Inflammatory macrophage treated with lipopolysaccharide for 1 hour (primary cell): ENCODE data around the gene STRADB.
"Not testable (repeated sequence)": the region's sequence is repeated elsewhere in the genome, so short reads cannot be mapped to it uniquely, and the experiment has no call there.

Experiments used
- DNase-seq, 2 donors: peaks; one replicate each; pipeline ENCODE4 v3.0.0-alpha.2; 2020 to 2022

The STRADB gene

DNA sequence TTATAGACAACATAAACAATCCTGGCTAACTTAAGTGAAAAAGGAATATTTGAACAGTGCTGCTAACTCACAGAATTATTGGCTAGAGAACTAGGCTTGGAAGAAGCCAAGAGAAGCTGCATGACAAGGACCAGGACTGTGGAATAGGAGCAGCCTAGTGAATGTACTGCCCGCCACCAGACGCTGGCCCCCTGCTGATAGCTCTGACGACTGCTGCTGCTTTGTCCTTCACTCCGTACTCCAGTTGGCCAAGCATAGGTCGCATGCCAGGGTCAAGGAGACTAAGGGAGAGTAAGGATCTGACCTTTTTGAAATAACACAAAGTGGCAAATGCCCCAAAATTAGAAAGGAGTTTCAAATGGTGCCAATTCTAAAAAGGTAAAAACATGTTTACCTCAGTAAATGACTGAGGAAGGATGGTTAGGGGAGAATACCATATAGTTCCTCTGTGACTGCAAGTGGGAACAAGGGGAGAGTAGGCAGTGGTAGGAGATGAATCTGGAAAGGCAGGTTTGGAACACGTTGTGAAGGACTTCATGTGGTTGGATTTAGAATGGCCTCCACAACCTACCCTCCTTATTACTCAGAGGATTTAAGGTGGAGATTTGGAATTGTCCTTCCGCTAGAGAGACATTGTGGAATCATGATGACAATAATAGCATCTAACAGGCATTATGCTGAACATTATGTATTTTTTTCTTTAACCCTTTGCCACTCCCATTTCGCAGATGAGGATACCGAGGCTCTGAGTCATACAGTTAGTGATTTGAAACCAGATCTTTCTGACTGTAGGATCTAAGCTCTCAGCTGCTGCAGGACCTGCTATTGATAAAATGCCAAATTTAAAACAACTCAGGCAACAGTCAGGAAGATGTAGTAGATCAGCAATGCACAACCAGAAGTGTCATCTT lies 19.5 kb downstream of the STRADB start:
- DNase-seq, result no peak

DNA sequence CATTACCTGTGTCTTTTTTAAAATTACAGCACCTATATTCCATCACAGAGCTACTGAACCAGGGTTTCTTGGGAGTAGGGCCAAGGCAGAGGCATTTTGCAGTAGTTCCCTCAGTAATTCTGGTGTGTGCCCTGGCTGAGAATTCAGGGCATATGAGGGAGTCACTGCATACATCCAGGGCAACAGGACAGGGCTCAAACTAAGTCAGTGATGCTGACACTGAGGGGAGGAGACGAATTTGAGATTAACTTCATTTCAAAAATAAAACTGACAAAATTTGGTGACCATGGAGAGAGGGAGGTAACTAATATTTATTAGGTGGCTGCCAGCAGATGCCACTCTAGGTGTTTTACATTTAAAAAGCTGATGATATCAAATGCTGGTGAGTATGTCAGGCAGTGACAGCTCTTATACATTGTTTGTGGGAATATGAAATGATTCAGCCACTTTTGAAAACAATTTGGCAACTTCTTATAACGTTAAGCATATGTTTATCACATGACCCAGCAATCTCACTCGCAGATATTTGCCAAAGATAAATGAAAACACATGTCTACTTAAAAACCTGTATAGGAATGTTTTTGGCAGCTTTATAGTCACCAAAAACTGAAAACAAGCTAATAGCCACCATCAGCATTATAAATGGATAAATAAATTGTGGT lies 20.3 kb downstream of the STRADB start:
- DNase-seq, result no peak

DNA sequence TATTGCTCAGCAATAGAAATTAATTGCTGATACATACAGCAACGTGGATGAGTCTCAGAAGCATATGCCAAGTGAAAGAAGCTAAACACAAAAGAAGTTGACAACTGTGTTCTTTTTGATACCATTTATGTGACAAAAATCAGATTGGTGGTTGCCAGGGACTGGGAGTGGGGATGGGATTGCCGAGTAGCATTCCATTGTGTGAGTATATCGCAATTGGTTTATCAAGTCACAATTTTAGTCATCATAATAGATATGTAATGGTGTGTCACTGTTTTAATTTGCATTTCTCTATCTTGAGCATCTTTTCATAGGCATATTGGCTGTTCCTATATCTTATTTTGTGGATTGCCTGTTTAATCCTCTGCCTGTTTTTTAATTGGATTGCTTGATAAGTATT lies 20.9 kb downstream of the STRADB start:
- no peak for DNase-seq

DNA sequence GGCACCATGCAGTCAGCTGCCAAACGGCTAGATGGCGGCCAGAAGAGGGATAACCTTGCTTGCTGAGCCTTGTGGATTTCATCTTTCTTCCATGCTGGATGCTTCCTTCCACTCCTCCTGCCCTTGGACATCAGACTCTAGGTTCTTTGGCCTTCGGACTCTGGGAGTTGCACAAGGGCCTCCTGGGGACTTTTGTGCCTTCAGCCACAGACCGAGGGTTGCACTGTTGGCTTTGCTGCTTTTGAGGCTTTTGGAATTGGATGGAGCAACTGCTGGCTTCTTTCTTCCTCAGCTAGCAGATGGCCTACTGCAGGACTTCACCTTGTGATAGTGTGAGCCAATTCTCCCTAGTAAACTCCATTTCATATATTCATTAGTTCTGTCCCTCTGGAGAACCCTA lies 31.0 kb downstream of the STRADB start:
- no peak for DNase-seq

DNA sequence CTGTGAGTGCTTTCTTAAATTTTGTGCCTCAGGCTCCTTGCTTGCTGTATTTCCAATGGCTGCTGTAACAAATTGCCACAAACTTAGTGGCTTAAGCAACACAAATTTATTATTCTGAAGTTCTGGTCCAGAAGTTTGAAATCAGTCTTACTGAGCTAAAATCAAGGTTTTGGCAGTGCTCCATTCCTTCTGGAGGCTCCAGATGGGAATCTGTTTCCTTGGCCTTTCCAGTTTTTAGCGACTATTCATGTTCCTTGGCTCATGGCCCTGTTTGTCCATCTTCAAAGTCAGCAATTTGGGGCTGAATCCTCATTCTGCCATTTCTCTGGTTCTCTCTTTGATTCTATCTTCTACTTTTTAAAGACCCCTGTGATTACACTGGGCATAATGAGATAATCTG lies 31.8 kb downstream of the STRADB start:
- DNase-seq, result no peak

DNA sequence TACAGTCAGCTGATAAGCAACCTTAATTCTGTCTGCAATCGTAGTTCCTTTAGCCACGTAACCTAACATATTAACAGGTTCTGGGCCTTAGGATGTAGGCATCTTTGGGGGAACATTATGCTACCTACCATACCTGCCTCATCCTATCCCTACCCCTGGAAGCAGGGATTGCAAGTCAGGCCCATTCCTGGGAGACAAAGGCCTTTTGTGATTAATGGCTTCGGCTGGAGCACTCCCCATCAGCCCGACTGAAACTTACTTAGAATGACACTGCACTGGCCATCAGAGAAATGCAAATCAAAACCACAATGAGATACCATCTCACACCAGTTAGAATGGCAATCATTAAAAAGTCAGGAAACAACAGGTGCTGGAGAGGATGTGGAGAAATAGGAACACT lies 32.2 kb downstream of the STRADB start:
- DNase-seq, result not testable (repeated sequence)

DNA sequence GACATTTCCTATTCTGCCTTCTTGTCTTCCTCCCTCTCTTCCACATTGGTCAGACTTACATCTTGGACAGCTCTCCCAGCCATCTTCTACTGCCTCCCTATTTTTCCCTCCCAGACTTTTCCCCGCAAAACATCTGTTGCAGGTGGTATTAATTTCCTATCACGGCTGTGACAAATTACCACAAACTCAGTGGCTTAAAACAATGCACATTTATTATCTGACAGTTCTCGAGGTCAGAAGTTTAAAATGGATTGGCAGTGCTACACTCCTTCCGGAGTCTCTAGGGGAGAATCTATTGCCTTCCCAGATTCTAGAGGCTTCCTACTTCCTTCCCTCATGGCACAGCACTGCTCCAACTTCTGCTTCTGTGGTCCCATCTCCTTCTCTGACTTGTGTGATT lies 33.3 kb downstream of the STRADB start:
- DNase-seq, result no peak

DNA sequence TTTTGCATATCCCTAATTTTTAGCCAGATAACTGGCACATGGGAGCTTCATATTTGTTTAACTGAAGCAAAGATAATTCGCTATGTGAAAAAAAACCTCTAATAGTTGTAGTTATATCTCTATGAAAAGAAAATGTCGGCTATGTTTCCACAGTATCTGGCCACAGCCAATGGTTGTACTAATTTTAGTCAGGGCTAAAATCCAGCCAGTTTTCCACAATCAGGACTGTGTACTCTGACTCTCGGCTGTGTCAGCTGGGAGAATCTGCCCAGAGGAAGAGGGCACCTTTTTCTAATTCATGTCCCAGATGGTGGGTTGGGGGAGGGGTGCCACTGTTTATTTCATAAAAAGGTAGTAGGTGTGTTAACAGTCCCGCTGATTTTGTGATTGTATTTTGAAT lies 38.8 kb downstream of the STRADB start:
- no peak for DNase-seq

DNA sequence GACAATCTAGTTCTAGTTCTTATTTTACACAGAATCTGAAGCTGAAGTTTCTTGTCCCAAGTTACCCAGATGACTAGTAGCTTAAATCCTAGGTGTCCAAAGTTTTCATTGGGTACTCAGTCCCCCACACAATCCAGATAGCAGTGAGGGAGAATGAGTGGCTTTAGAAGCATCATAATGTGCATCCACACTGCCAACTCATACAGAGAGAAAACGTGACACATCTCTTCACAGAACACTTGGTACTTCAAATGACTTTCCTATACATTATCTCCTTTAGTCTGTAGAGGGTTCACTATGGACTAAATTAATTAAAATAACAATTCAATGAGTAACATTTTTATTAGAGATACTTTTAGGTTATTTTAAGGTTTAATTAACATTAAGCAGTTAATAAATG lies 45.2 kb downstream of the STRADB start:
- no peak for DNase-seq

DNA sequence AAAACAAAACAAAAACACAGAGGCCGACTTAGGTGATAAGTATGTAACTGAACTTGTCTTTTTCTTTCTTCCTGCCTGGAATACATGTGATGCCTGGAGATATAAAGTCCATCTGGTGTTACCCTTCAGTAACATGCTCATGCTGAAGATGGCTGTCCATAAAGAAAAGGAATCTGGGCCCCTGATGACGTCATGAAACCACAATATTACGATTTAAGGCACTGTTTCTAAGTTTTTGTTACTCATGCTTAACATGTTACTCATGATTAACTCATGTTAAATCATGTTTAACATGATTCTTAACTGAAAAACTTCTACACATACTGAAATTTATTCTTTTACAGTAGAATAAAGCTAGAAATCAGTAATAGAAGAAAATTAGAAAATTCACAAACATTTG lies 49.0 kb downstream of the STRADB start:
- peak in 1 of 2 donors; percentile 13 for DNase-seq

DNA sequence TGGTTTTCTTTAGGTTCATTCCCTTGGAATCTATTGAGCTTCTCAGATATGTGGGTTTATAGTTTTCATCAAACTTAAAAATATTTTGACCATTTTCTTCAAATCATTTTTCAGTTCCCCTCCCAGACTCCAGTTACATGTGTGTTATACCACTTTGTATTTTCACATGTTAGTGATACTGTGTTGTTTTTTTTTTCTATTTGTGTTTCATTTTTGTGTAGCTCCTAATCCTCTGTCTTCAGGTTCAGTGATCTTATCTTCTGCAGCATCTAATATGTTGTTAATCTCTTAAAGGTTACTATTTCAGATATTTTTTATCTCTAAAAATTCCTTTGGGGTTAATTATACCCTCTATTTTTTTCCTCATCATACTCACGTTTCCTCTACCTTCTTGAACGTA lies 51.2 kb downstream of the STRADB start:
- DNase-seq, result no peak

DNA sequence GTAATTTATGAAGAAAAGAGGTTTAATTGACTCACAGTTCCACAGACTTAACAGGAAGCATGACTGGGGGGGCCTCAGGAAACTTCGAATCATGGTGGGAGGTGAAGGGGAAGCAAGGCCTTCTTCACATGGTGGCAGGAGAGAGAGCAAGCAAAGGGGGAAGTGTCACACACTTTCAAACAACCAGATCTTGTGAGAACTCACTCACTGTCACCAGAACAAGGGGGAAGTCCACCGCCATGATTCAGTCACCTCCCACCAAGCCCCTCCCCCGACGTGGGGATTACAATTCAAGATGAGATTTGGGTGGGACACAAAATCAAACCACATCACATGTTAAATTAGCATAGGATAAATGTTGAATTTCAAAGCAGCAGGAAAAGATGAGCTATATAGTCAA lies 56.2 kb downstream of the STRADB start:
- peak; percentile 7 to 10 for DNase-seq

DNA sequence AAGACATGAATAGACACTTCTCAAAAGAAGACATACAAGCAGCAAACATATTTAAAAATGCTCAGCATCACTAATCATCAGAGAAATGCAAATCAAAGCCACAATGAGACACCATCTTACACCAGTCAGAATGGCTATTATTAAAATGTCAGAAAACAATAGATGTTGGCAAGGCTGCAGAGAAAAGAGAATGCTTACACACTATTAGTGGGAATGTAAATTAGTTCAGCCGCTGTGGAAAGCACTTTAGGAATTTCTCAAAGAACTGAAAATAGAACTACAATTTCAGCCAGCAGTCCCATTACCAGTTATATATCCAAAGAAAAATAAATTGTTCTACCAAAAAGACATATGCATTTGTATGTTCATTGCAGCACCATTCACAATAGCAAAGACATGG lies 61.7 kb downstream of the STRADB start:
- DNase-seq, result no peak

DNA sequence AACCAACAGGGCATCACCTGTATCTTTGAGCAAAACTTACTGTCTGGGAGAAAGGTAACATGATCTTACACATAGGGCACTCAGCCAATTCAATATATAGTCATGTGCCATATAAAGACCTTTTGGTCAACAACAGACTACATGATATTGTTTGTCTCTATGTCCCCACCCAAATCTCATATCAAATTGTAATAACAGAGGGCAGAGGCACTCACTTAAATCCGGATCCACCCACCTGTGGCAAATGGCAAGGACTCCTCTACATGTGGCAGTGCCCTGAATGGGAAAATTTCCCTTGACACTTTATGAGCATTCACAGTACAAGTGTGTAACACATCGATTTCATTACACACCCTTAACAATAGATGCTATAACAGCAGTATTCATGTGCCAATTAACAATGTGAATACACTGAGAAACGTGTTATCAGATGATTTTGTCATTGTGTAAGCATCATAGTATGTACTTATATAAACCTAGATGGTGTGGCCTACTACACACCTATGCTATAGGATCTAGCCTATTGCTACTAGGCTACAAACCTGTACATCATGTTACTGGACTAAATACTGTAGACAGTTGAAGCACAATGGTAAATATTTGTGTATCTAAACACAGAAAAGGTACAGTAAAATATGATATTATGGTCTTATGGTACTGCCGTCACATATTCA lies 64.2 kb downstream of the STRADB start:
- DNase-seq, result no peak

DNA sequence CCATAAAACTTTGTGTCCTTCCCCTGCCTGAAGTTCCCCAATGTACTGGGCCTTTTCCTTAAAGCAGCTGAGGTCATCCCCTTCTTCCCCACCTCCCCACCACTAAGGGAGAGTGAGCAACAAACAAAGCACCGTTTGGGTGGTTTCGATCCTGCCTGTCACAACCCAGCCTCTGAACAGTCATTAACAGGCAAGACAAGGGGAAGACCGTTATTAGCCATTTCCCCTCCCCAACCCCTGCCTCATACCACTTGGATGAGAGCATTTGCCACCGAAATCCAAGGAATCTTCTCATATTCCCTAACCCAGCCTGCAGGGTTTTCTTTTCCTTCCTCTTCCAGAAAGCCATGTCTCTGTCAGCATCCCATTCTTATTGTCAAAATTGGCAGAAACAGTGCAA lies 65.6 kb downstream of the STRADB start:
- DNase-seq, result no peak

DNA sequence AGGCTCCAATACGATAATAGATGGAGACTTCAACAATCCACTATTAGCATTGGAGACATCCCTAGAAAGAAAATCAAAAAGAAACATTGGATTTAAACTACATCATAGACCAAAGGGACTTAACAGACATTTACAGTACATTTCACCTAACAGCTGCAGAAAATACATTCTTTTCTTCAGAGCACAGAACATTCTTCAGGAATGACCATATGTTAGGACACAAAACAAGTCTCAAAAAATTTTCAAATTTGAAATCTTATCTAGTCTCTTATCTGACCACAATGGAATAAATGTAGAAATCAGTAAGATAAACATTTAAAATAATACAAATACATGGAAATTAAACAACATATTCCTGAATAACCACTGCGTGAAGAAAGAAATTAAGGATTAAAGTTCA lies 68.7 kb downstream of the STRADB start:
- DNase-seq, result no peak

DNA sequence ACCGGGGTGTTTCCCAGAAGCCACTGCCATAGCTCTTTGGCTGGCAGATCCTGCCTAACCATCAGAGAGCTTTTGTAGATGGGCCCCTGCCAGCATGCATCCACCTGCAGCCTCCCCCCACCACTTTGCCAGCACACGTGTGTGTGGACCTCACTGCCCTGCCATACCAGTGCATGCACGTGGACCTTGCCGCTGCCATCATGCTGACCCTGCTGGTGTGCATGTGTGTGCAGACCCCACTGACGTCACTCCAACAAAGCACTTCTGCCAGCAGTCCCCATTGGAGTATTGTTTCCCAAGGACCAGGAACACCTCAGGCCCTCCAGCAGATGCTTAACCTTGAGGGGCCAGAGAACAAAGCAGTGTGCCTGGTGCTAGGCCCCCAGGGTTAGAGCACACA lies 71.4 kb downstream of the STRADB start:
- DNase-seq, result no peak

DNA sequence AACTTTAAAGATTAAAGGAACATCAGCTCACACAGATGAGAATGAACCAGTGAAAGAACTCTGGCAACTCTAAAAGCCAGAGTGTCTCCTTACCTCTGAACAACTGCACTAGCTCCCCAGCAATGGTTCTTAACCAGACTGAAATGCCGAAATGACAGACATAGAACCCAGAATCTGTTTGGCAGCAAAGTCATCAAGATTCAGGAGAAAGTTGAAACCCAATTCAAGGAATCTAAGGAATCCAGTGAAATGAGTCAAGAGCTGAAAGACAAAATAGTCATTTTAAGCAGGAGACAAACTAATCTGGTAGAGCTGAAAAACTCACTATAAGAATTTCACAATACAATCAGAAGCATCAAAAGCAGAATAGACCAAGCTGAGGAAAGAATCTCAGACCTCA lies 72.0 kb downstream of the STRADB start:
- DNase-seq, result no peak
